ENCODE data around the gene KLLN.
"Not testable (repeated sequence)": the region's sequence is repeated elsewhere in the genome, so short reads cannot be mapped to it uniquely, and the experiment has no call there.

Gene KLLN

DNA sequence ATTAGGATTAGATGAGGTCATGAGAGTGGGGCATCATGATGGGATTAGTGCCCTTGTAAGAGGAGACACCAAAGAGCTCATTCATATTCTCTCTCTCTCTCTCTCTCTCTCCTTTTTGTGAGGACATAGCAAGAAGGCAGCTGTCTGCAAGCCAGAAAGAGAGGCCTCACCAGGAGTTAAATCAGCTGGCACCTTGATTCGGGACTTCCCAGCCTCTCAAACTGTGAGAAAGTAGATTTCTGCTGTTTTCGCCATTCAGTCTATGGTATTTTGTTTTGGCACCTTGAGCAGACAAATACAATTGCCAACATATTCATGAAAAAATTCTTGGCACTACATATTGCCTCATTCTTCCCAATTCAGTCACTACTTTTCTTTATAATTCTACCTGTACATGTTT lies 24.7 kb downstream of the KLLN start:
- no peak for DNase-seq

DNA sequence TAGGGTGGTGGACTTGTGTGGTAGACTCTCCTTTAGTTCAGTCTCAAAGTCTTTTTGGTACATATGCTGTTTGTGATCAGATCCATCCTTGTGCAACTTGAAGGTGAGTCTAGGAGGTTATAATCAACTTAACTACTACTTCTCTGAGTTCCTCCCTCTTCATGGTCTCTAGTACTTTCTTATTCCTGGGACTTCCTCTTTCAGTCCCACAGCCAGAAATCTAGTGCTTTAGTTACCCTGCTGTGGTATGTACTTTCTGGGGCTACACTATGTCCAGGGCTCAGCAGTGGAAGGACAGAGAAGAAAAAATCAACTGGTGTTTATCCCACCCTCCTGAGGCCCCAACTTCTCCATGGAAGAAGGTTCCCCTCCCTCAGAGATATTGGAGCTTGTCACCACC lies 25.9 kb downstream of the KLLN start:
- DNase-seq, result no peak

- DNase-seq, result no peak
Measured at GRCh38 chr10:87836098-87836497, 27.2 kb downstream of the KLLN start.

DNA sequence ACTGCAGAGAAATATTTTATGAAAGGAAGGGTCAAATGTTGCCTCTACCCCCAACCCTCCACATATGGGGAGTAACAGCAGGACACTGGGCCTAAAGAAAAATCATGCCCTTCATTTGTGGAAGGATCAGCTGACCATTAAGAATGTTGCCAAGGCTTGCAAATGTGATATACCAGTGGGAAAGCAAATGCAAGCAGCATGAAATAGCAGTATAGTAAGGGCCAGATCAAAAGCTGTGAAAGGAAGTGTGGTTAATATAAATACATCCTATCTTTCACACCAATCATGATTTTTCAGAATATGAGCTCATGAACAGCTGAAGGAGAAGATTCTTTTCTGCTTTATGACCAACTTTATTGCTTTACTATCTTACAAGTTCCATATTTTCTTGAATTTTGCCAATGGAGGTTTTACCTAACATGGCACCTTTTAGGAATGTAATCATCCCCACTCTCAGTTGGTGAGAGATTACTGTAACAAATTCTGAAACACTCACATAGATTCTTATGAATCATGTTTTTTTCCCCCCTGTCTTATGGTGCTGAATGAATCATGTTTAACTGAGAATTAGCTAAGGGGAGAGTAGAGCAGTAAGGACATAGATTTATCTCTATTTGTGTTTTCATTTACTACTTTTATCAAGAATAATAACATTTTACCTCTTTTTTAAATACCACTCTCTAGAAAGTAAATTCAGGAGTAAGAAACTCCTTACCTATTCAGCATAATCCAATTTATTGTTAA lies 33.2 kb downstream of the KLLN start:
- no peak for DNase-seq

- DNase-seq, result not testable (repeated sequence)
Measured at GRCh38 chr10:87829051-87829450, 34.3 kb downstream of the KLLN start.

DNA sequence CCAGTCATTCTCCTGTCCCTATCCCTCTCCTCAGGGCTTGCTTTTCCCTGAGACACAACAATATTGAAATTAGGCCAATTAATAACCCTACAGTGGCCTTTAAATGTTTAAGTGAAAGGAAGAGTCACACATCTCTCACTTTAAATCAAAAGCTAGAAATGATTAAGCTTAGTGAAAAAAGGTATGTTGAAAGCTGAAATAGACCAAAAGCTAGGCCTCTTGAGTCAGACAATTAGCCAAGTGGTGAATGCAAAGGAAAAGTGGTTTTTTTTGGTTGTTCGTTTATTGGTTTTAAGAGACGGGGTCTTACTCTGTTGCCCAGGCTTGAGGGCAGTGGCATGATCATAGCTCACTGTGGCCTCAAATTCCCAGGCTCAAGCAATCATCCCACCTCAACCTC lies 35.7 kb downstream of the KLLN start:
- no peak for DNase-seq

DNA sequence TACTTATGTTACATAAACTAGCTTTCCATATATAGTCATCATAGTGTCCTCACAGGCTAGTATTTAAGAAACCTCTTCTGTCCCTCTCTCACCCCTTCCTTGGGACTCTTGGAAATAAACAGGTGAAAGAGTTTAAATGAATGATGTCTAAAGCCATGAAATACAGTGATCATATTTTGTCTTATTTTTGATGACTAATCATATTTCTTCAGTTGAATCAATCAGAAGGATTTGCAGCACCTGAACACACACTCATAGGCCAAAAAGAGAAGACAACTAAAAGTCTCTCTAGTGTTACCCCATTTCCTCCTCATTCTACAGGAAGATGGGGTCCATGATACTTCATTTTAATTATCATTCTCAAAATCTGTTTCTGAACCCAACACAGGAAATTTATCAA lies 36.7 kb downstream of the KLLN start:
- DNase-seq, result no peak

DNA sequence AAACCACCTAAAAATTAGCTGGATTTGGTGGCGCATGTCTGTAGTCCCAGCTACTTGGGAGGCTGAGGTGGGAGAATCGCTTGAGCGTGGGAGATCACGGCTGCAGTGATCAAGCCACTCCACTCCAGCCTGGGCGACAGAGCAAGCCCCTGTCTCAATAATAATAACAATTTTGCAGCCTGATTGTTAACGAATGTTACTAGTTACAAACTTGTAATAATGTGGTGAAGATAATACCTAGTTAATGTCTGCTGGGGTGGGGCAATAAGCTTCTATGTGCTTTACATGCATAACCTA lies 44.1 kb downstream of the KLLN start:
- DNase-seq, result no peak

DNA sequence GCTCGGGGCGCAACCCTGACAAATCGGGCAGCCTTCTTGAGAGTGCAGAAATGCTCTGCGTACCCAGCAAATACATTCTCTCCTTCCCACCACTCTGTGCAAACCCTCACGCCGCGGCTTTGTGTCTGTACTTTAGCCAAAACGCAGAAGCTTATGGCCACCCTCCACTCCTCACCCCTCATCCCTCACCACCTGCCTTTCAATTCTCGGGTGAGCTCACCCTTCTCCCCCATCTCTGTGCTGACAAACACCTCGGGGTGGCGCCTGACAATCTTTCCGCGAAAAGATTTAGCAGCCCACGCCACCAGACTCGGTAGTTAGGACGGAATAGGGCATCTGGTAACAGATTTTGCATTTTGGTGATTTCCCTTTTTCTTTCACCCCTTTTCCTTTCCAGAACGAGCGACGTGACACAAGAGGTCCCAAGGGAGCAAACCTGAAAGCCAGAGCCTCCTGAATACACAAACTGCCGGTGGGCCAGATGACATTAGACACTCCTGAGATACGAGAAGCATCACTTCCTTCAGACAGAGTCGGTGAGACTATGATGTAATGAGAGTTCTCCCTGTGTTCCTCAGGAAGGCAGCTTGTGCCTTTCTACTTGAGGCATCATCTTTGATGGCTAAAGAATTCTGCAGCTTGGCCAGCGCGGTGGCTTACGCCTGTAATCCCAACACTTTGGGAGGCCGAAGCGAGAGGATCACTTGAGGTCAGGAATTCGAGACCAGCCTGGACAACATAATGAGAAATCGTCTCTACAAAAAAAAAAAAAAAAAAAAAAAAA lies 44.6 kb downstream of the KLLN start:
- DNase-seq, result no peak

DNA sequence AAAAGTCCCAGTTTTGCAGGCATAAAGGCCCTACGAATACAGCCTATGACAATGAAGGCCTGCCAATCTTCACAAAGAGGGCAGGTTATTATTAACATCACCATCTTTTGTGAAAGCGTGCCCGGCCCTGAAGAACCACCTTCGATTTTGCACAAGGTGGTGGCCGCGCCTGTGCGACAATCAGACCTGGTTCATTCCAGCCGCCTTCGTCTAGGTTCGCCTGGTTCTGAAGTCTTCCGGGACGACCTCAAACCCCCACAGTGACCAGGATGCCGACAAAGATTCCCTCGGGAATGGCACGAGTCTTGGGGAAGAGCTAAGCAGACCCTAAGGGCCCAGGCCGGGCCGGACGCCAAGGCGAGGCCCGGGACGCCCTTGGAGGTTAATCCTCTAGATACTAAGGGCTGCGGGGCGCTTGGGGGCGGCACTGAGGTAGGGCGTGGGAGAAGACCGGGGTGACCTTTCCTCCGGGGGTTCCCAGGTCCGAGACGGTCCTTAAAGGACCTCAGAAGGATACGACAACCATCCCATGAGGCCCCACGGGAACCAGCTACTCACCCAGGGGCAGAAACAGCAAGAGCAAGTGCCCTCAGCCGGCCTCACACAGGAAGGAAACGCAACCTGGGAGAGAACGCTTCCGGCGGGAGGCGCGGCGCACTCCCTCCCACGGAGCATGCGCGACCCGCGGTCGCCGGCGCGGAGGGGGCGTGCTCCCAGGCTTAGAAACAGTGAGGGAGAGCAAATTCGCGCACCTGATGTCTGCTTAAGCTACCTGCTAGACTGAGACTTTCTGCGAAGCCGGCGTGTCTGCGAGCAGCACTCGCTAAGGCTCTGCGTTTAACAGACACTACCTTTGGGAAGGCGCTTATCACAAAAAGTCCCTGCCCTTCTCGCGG lies 45.5 kb downstream of the KLLN start, which contains the start of gene ATAD1:
ATAD1 (minus strand) TSS at position 618 of the 896 bp plus-strand sequence. CDS start 3,627 bp downstream, outside the sequence.
- peak; percentile 40 for DNase-seq

DNA sequence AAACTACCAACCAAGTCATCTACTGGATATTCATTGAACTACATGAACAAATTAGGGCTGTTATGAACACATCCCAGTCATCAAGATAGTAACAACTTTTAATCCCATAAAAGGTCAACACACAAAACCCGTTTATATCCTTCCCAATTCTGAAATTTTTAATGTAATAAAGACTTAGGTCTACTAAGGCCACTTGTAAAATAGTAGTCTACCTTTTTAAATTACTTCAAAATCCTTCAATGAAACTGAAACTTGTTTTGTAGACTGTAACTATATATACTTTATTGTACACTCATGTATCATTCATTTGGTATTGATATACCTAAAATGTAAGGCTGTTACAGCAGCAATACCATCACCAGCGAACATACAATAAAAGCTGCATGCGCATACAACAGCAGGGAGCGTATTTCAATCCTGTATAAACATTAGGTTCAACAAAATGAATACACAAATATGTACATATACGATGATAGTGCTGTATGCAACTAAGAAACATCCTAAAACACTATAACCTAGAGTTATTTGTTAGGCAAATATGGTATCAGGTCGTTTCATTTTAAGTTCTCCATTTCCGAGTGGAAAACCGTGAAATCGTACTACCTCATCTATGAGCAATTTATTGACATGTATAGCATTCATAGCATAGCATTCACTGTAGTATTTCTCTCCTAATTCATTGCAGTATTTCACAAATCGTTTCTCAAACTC lies 46.3 kb downstream of the KLLN start:
- DNase-seq, result no peak

- no peak for DNase-seq
Measured at GRCh38 chr10:87816163-87816897, 47.0 kb downstream of the KLLN start.
